C4-2B (cell line): ENCODE data around the gene EPB41L4B.

Source experiments
- ZFX ChIP-seq: fragments of 450-650 bp; IDR thresholded peaks from 2 replicates; pipeline ENCODE4 v1.6.1; 2017
- TF ChIP-seq, protein P1 (sequence below): fragments of 450-650 bp; conservative IDR thresholded peaks from 2 replicates; pipeline ENCODE4 v1.5.1; 2017; ENCODE audit warnings: mild to moderate bottlenecking

DNA sequence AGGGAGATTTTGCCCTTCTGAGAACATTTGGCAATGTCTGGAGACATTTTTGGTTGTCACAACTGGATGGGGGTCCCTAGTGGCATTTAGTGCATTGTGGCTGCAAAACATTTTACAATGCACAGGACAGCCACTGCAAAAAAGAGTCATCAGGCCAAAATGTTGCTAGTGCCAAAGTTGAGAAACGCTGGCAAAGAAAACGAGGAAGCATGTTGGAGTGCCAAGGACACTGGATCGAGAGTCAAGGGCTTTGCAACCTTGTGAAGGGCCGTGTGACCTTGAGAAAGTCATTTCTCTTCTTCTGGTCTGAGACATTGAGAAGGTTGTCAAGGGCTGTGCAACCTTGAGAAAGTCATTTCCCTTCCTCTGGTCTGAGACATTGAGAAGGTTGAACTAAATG, 108.1 kb downstream of the EPB41L4B start:
- TF ChIP-seq, protein P1, sequence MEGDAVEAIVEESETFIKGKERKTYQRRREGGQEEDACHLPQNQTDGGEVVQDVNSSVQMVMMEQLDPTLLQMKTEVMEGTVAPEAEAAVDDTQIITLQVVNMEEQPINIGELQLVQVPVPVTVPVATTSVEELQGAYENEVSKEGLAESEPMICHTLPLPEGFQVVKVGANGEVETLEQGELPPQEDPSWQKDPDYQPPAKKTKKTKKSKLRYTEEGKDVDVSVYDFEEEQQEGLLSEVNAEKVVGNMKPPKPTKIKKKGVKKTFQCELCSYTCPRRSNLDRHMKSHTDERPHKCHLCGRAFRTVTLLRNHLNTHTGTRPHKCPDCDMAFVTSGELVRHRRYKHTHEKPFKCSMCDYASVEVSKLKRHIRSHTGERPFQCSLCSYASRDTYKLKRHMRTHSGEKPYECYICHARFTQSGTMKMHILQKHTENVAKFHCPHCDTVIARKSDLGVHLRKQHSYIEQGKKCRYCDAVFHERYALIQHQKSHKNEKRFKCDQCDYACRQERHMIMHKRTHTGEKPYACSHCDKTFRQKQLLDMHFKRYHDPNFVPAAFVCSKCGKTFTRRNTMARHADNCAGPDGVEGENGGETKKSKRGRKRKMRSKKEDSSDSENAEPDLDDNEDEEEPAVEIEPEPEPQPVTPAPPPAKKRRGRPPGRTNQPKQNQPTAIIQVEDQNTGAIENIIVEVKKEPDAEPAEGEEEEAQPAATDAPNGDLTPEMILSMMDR = no peak
- no peak for TF ChIP-seq ZFX
